HEK293 (cell line): ENCODE measurements around the gene HOXA6.

Experiments
- BCL11B ChIP-seq: fragments of 450-650 bp; formaldehyde crosslinking; IDR thresholded peaks from 2 replicates; pipeline ENCODE4 v1.5.1; 2016; ENCODE audit warnings: low read depth, missing biosample characterization, missing genetic modification characterization
- BCL6B ChIP-seq: fragments of 450-650 bp; formaldehyde crosslinking; IDR thresholded peaks from 2 replicates; pipeline ENCODE4 v1.5.1; 2017; ENCODE audit warnings: missing biosample characterization, missing genetic modification characterization
- KLF1 ChIP-seq: fragments of 450-650 bp; formaldehyde crosslinking; IDR thresholded peaks from 2 replicates; pipeline ENCODE4 v1.5.1; 2016; ENCODE audit warnings: missing biosample characterization, missing genetic modification characterization
- KLF17 ChIP-seq: fragments of 450-650 bp; formaldehyde crosslinking; IDR thresholded peaks from 2 replicates; pipeline ENCODE4 v1.5.1; 2016; ENCODE audit warnings: missing biosample characterization, missing genetic modification characterization
- MEIS1 ChIP-seq: sonication (generic); formaldehyde crosslinking; IDR thresholded peaks from 2 replicates; pipeline ENCODE4 v1.8.1; 2022; ENCODE audit warnings: missing genetic modification reagents, mild to moderate bottlenecking, borderline replicate concordance
- MZF1 ChIP-seq: fragments of 450-650 bp; formaldehyde crosslinking; IDR thresholded peaks from 2 replicates; pipeline ENCODE4 v1.5.1; 2017; ENCODE audit warnings: missing biosample characterization, missing genetic modification characterization, borderline replicate concordance
- OSR2 ChIP-seq: fragments of 450-650 bp; formaldehyde crosslinking; IDR thresholded peaks from 2 replicates; pipeline ENCODE4 v1.5.1; 2016; ENCODE audit warnings: missing biosample characterization, missing genetic modification characterization
- PBX3 ChIP-seq: sonication (generic); formaldehyde crosslinking; IDR thresholded peaks from 2 replicates; pipeline ENCODE4 v1.8.1; 2022; ENCODE audit warnings: mild to moderate bottlenecking, moderate library complexity, missing genetic modification reagents
- PRDM10 ChIP-seq: fragments of 450-650 bp; formaldehyde crosslinking; IDR thresholded peaks from 2 replicates; pipeline ENCODE4 v1.5.1; 2016; ENCODE audit warnings: missing biosample characterization, missing genetic modification characterization
- PRDM6 ChIP-seq: fragments of 450-650 bp; formaldehyde crosslinking; IDR thresholded peaks from 2 replicates; pipeline ENCODE4 v1.5.1; 2017; ENCODE audit warnings: missing biosample characterization, missing genetic modification characterization
- WT1 ChIP-seq: fragments of 450-650 bp; formaldehyde crosslinking; IDR thresholded peaks from 2 replicates; pipeline ENCODE4 v1.5.1; 2016; ENCODE audit warnings: missing biosample characterization, missing genetic modification characterization
- ZBTB17 ChIP-seq: fragments of 450-650 bp; formaldehyde crosslinking; IDR thresholded peaks from 2 replicates; pipeline ENCODE4 v1.5.1; 2016; ENCODE audit warnings: missing biosample characterization, missing genetic modification characterization
- ZEB2 ChIP-seq: fragments of 450-650 bp; formaldehyde crosslinking; IDR thresholded peaks from 2 replicates; pipeline ENCODE4 v1.5.1; 2016; ENCODE audit warnings: missing biosample characterization, missing genetic modification characterization
- ZFP69B ChIP-seq: fragments of 450-650 bp; formaldehyde crosslinking; IDR thresholded peaks from 2 replicates; pipeline ENCODE4 v1.5.1; 2016; ENCODE audit warnings: missing biosample characterization, missing genetic modification characterization
- ZNF174 ChIP-seq: fragments of 450-650 bp; formaldehyde crosslinking; IDR thresholded peaks from 2 replicates; pipeline ENCODE4 v1.5.0; 2017; ENCODE audit warnings: missing biosample characterization, mild to moderate bottlenecking, missing genetic modification characterization
- ZNF19 ChIP-seq: fragments of 450-650 bp; formaldehyde crosslinking; IDR thresholded peaks from 2 replicates; pipeline ENCODE4; 2016; ENCODE audit warnings: missing biosample characterization, missing genetic modification characterization, low read depth
- ZNF223 ChIP-seq: fragments of 450-650 bp; formaldehyde crosslinking; IDR thresholded peaks from 2 replicates; pipeline ENCODE4 v1.5.1; 2016; ENCODE audit warnings: missing biosample characterization, missing genetic modification characterization
- ZNF24 ChIP-seq: fragments of 450-650 bp; formaldehyde crosslinking; IDR thresholded peaks from 2 replicates; pipeline ENCODE4 v1.5.1; 2016; ENCODE audit warnings: missing biosample characterization, missing genetic modification characterization
- ZNF248 ChIP-seq: fragments of 450-650 bp; formaldehyde crosslinking; IDR thresholded peaks from 2 replicates; pipeline ENCODE4 v1.5.1; 2017; ENCODE audit warnings: missing biosample characterization, missing genetic modification characterization
- ZNF292 ChIP-seq: fragments of 450-650 bp; formaldehyde crosslinking; IDR thresholded peaks from 2 replicates; pipeline ENCODE4 v1.5.1; 2016; ENCODE audit warnings: low read depth, missing biosample characterization, missing genetic modification characterization, borderline replicate concordance
- ZNF302 ChIP-seq: fragments of 450-650 bp; formaldehyde crosslinking; IDR thresholded peaks from 2 replicates; pipeline ENCODE4 v1.5.1; 2016; ENCODE audit warnings: missing biosample characterization, missing genetic modification characterization, low read depth
- ZNF335 ChIP-seq: fragments of 450-650 bp; formaldehyde crosslinking; conservative IDR thresholded peaks from 2 replicates; pipeline ENCODE4 v1.5.1; 2016; ENCODE audit warnings: missing biosample characterization, missing genetic modification characterization
- ZNF341 ChIP-seq: fragments of 450-650 bp; formaldehyde crosslinking; IDR thresholded peaks from 2 replicates; pipeline ENCODE4; 2016; ENCODE audit warnings: low read depth, missing biosample characterization, missing genetic modification characterization
- ZNF404 ChIP-seq: fragments of 450-650 bp; formaldehyde crosslinking; IDR thresholded peaks from 2 replicates; pipeline ENCODE4 v1.5.1; 2017; ENCODE audit warnings: missing biosample characterization, missing genetic modification characterization
- ZNF510 ChIP-seq: fragments of 450-650 bp; formaldehyde crosslinking; IDR thresholded peaks from 2 replicates; pipeline ENCODE4 v1.5.1; 2018; ENCODE audit warnings: mild to moderate bottlenecking, missing genetic modification characterization, missing biosample characterization; ENCODE audit not compliant: insufficient replicate concordance
- ZNF600 ChIP-seq: fragments of 450-650 bp; formaldehyde crosslinking; IDR thresholded peaks from 2 replicates; pipeline ENCODE4 v1.5.1; 2016; ENCODE audit warnings: missing biosample characterization, missing genetic modification characterization
- ZNF623 ChIP-seq: fragments of 450-650 bp; formaldehyde crosslinking; IDR thresholded peaks from 2 replicates; pipeline ENCODE4 v1.5.1; 2016; ENCODE audit warnings: missing biosample characterization, missing genetic modification characterization
- ZNF629 ChIP-seq: fragments of 450-650 bp; formaldehyde crosslinking; IDR thresholded peaks from 2 replicates; pipeline ENCODE4 v1.5.1; 2017; ENCODE audit warnings: missing biosample characterization, missing genetic modification characterization
- ZNF660 ChIP-seq: fragments of 450-650 bp; IDR thresholded peaks from 2 replicates; pipeline ENCODE4 v1.5.1; 2018; ENCODE audit warnings: missing biosample characterization, mild to moderate bottlenecking, missing genetic modification characterization
- ZNF792 ChIP-seq: fragments of 450-650 bp; formaldehyde crosslinking; IDR thresholded peaks from 2 replicates; pipeline ENCODE4 v1.5.1; 2016; ENCODE audit warnings: missing biosample characterization, missing genetic modification characterization
- ZSCAN23 ChIP-seq: fragments of 450-650 bp; formaldehyde crosslinking; IDR thresholded peaks from 2 replicates; pipeline ENCODE4 v1.5.1; 2016; ENCODE audit warnings: missing biosample characterization, missing genetic modification characterization
- ZSCAN5A ChIP-seq: fragments of 450-650 bp; formaldehyde crosslinking; IDR thresholded peaks from 2 replicates; pipeline ENCODE4 v1.5.1; 2016; ENCODE audit warnings: missing biosample characterization, missing genetic modification characterization

HOXA6 gene

GRCh38 chr7:27161214-27161720 lies 13.7 kb upstream of the HOXA6 start (continued):
- TF ChIP-seq PRDM6 (peak; percentile 29; the same call in 1 of the 2 replicates), ZFP69B (tag by site-specific recombination) (0 out of 2 replicates have a peak, but pooled peaks have one; percentile 22), ZNF660 (tag by site-specific recombination) (no peak), MEIS1 (CRISPR knock-in tag) (no peak), ZNF174 (no peak), ZNF404 (tag by site-specific recombination) (no peak), ZNF292 (tag by site-specific recombination) (no peak), ZNF341 (tag by site-specific recombination) (peak; percentile 42; the same call in 1 of the 2 replicates), ZNF223 (tag by site-specific recombination) (no peak), PBX3 (CRISPR knock-in tag) (no peak), MZF1 (tag by site-specific recombination) (no peak), KLF1 (tag by site-specific recombination) (peak; percentile 88), ZNF248 (no peak), ZBTB17 (tag by site-specific recombination) (peak; percentile 3; the same call in 1 of the 2 replicates), KLF17 (tag by site-specific recombination) (peak; percentile 77), ZNF792 (tag by site-specific recombination) (no peak), BCL11B (tag by site-specific recombination) (0 out of 2 replicates have a peak, but pooled peaks have one; percentile 43), ZNF335 (tag by site-specific recombination) (no peak), ZNF24 (tag by site-specific recombination) (peak; percentile 84), WT1 (tag by site-specific recombination) (peak; percentile 69; the same call in 1 of the 2 replicates), ZNF302 (tag by site-specific recombination) (no peak), ZNF19 (tag by site-specific recombination) (no peak), ZEB2 (tag by site-specific recombination) (peak; percentile 73), ZSCAN23 (tag by site-specific recombination) (no peak), ZSCAN5A (no peak), ZNF623 (tag by site-specific recombination) (no peak), OSR2 (peak; percentile 66), ZNF629 (tag by site-specific recombination) (peak; percentile 67), ZNF510 (tag by site-specific recombination) (no peak), ZNF600 (tag by site-specific recombination) (peak; percentile 81), BCL6B (no peak), PRDM10 (tag by site-specific recombination) (peak; percentile 91)
